Heart right ventricle (tissue), 16 donors: ENCODE data around the gene PKDCC. TPM values are rescaled to one million over a fixed set of nuclear protein-coding genes. Genes with fewer than 3 reads are reported as not detected.

Experiments
- ATAC-seq, 8 donors: fragments of 200-7000 bp; cut with Tn5 transposase; one replicate each; pipeline ENCODE4 v1.9.1; 2020; ENCODE audit warnings: mild to moderate bottlenecking in 8 of 8, moderate library complexity in 8 of 8, moderate number of reproducible peaks in 1 of 8
- DNase-seq, 2 donors: peaks; one replicate each; pipeline ENCODE4 v3.0.0-alpha.2; 2020
- H3K27ac ChIP-seq, 10 donors: fragments of 200-600 bp; sonication (generic) in 2 of 10; one replicate each; pipeline versions ENCODE4 v1.5.0 to v1.8.0; 2020 to 2022; ENCODE audit warnings: mild to moderate bottlenecking in 3 of 10
- H3K27me3 ChIP-seq, 7 donors: fragments of 200-600 bp; one replicate each; pipeline ENCODE4 v1.8.0; 2021 to 2022; ENCODE audit warnings: mild to moderate bottlenecking in 2 of 7
- H3K36me3 ChIP-seq, 9 donors: fragments of 200-600 bp; sonication (generic) in 1 of 9; one replicate each; pipeline versions ENCODE4 v1.5.0 to v1.8.0; 2020 to 2022; ENCODE audit warnings: mild to moderate bottlenecking in 2 of 9
- H3K4me1 ChIP-seq, 9 donors: fragments of 200-600 bp; sonication (generic) in 1 of 9; one replicate each; pipeline versions ENCODE4 v1.5.0 to v1.8.0; 2020 to 2022; ENCODE audit warnings: mild to moderate bottlenecking in 4 of 9
- H3K4me3 ChIP-seq, 10 donors: fragments of 200-600 bp; sonication (generic) in 2 of 10; one replicate each; pipeline versions ENCODE4 v1.5.0 to v1.8.0; 2020 to 2022; ENCODE audit warnings: mild to moderate bottlenecking in 7 of 10, moderate library complexity in 2 of 10
- H3K9me3 ChIP-seq, 11 donors: fragments of 200-600 bp in 10 of 11; sonication (generic) in 2 of 11; one replicate each; pipeline versions ENCODE4 v1.5.0 to v1.8.0; 2013 to 2022; ENCODE audit warnings: mild to moderate bottlenecking in 2 of 11, control low read depth in 1 of 11, moderate library complexity in 1 of 11
- CTCF ChIP-seq, 9 donors: fragments of 200-600 bp; sonication (generic) in 2 of 9; IDR thresholded peaks; one replicate each; pipeline versions ENCODE4 v1.5.0 to v1.8.0; 2021 to 2022; ENCODE audit warnings: antibody characterized with exemption in 9 of 9, mild to moderate bottlenecking in 5 of 9, moderate library complexity in 1 of 9
- WGBS, 2 donors: extraction: QIAGEN DNeasy Blood & Tissue Kit; methylation state at CpG; one replicate each; pipeline ENCODE4 v1.1.7; 2013; ENCODE audit warnings: inconsistent platforms in 1 of 2; 5-methylcytosine and 5-hydroxymethylcytosine counted together
- intact Hi-C, 10 donors: fragments of 100-400 bp; cut with DNase I; formaldehyde crosslinking; loops; one replicate each; pipeline versions ENCODE4 v1.11.1 to v1.14.2; 2022
- polyA plus RNA-seq, 2 donors: library from polyadenylated mRNA; stranded (reverse); fragments of 200-250 nt; gene quantifications; one replicate each; pipeline ENCODE4 v1.2.3, GENCODE V29; 2013
- total RNA-seq, 10 donors: library from RNA; stranded (reverse); fragmentation: NEBNext Ultra II Directional in 3 of 10; extraction: Animal tissue kit (Norgen Biotek cat#: 25700) in 3 of 10; gene quantifications; one replicate each; pipeline versions ENCODE4 v1.2.1 to v1.2.4, GENCODE V29; 2021 to 2023
- donor health status: Arrhythmogenic right ventricular cardiomyopathy.
- donor health status: ischemic (EF 13 %, LVEDD 7.1; RV severe dilation, severe dysfunction).
- donor health status: healthy with polysubstance abuse.
- donor health status: DM: no; HTN: yes; CAD: no.
- donor health status: DM: no; HTN: no; CAD: no.
- donor health status: ischemic (EF 25% LVEDD 6.9; RV normal size, moderate dysfunction).
- donor health status: ischemic (EF 25% LVEDD 5.7; RV mildly dilated, moderate dysfunction).
- donor health status: healthy.
- donor health status: DM: yes; HTN: yes; CAD: no.
- donor health status: Ischemic cardiomyopathy.
- donor health status: ischemic (EF 35%, LVEDD 5.7; RV mildly dilated, moderate dysfunction).
- donor health status: nonischemic (EF 11% LVEDD 7.7; RV severe dilation, severe dysfunction).
- donor health status: DM: yes; HTN: yes; CAD: no.
- donor health status: PGD.
- donor health status: ischemic (EF 29% LVEDD 5.4; RV normal size, mild dysfunction).
- donor health status: nonischemic (EF 23%, LVEDD 6.1; RV moderate dilation, normal function).

PKDCC gene
- total and polyA plus RNA-seq, 12 donors = 25.1 to 263 (median 51.4) TPM

DNA sequence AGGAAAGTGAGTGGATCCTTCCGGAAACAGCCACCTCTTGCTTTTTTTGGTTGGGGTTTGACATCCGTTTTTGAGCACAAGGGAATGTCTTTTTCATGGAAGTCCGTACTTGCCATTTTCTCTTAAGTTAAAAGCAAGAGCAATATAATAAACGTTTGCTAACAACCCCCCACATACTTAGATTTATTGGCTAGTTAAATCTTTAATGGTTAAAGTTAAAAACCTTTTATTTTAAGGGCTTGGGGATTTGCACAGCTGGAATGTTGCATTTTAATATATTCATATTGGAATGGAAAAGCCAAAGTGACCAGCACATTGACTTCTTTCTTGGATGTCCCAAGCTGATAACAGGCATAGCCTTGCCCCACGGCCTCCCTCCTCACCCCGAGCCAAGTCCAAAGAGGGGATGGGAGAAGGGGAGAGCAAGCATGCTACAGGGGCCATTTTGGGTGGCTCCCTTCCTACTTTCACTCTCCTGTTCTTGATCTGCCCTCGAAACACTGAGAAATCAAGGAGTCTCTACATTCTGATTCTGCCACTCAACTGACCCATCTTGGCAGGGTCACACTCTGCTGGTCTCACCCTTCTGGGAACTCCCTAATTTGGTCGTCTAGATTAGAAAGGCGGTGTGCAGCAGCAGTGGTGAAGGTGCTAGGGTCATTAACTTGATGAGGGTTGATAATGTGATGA is 48.1 kb upstream of the PKDCC start:
- DNase-seq (no peak), ATAC-seq (no peak)
- intact Hi-C loops = no loop called here
- TF ChIP-seq CTCF (IDR thresholded peaks at IDR 0.05) = no peak
- H3K27me3 ChIP-seq = no peaks in the 10 kb centered on the region
- peaks cover 0 to 22% (median 10%) of the 10 kb centered on the region in 9 donors for H3K4me1 ChIP-seq
- H3K27ac ChIP-seq = peak overlapping the region in 4 of 10 donors; percentile 57 to 84 (median 72)
- 84 to 86% methylated on average over 9 of the region's 9 CpGs for WGBS, 2 donors
- H3K4me3 ChIP-seq = no peak overlapping the region
- peaks cover 0 to 11% (median 0%) of the 10 kb centered on the region in 11 donors for H3K9me3 ChIP-seq
- H3K36me3 ChIP-seq = no peaks in the 10 kb centered on the region

GRCh38 chr2:42001711-42002201 is 46.1 kb upstream of the PKDCC start:
- 90 to 92% methylated on average over 21 of the region's 21 CpGs for WGBS, 2 donors
- Histone ChIP-seq H3K36me3 (no peaks in the 10 kb centered on the region), H3K27me3 (no peaks in the 10 kb centered on the region), H3K4me3 (no peak overlapping the region), H3K27ac (no peak overlapping the region), H3K9me3 (peaks cover 0 to 11% (median 0%) of the 10 kb centered on the region in 11 donors), H3K4me1 (peaks cover 0 to 22% (median 10%) of the 10 kb centered on the region in 9 donors)
- no peak for ATAC-seq
- no peak for TF ChIP-seq CTCF (IDR thresholded peaks at IDR 0.05)
- intact Hi-C loops = no loop called here
- no peak for DNase-seq

- peaks cover 0 to 17% (median 10%) of the 10 kb centered on the region in 9 donors for H3K4me1 ChIP-seq
- WGBS, 2 donors = 91% methylated on average over 7 of the region's 7 CpGs
- no peaks in the 10 kb centered on the region for H3K36me3 ChIP-seq
- H3K27me3 ChIP-seq = no peaks in the 10 kb centered on the region
- no peak overlapping the region for H3K4me3 ChIP-seq
- no peak for DNase-seq
- TF ChIP-seq CTCF (IDR thresholded peaks at IDR 0.05) = no peak
- no peak overlapping the region for H3K27ac ChIP-seq
- intact Hi-C loops = no loop called here
- no peak for ATAC-seq
- H3K9me3 ChIP-seq = peaks cover 0 to 11% (median 0%) of the 10 kb centered on the region in 11 donors
Observed at GRCh38 chr2:42007551-42007950, 40.3 kb upstream of the PKDCC start.

GRCh38 chr2:42008241-42008921 is 39.4 kb upstream of the PKDCC start:
- peaks cover 0 to 11% (median 0%) of the 10 kb centered on the region in 11 donors for H3K9me3 ChIP-seq
- TF ChIP-seq CTCF (IDR thresholded peaks at IDR 0.05) = no peak
- intact Hi-C loops = no loop called here
- H3K27me3 ChIP-seq = no peaks in the 10 kb centered on the region
- 82 to 90% methylated on average over 10 of the region's 10 CpGs for WGBS, 2 donors
- ATAC-seq (peak in 2 of 8 donors; percentile 20 to 48), DNase-seq (no peak)
- H3K4me3 ChIP-seq = no peak overlapping the region
- H3K4me1 ChIP-seq = peaks cover 0 to 17% (median 10%) of the 10 kb centered on the region in 9 donors
- no peak overlapping the region for H3K27ac ChIP-seq
- no peaks in the 10 kb centered on the region for H3K36me3 ChIP-seq
